OCI-LY1 (cell line): ENCODE results near the gene TNNC1.
A peak's percentile ranks its signal among the peaks of the same experiment; 100 is the strongest.

ENCODE experiments used
- H2AFZ ChIP-seq: fragments of 200-600 bp; sonication (generic), shearing (Covaris generic); 2 replicates; pipeline ENCODE4 v1.6.0; 2014; ENCODE audit warnings: antibody characterized with exemption, mild to moderate bottlenecking, low read length
- H3F3A ChIP-seq: fragments of 200-600 bp; sonication (generic), shearing (Covaris generic); 2 replicates; pipeline ENCODE4 v1.6.0; 2014; ENCODE audit warnings: mild to moderate bottlenecking, antibody characterized with exemption, low read length, moderate library complexity; ENCODE audit not compliant: insufficient read depth
- H3K27ac ChIP-seq: fragments of 200-600 bp; sonication (generic); 2 replicates; pipeline ENCODE4 v1.5.1; 2014; ENCODE audit warnings: low read length, mixed run types, mild to moderate bottlenecking, low read depth; ENCODE audit not compliant: poor library complexity, severe bottlenecking
- H3K27me3 ChIP-seq: fragments of 200-600 bp; sonication (generic); 2 replicates; pipeline ENCODE4 v1.6.0; 2014; ENCODE audit warnings: antibody characterized with exemption, mild to moderate bottlenecking, low read length, moderate library complexity; ENCODE audit not compliant: insufficient read depth
- H3K36me3 ChIP-seq: fragments of 200-600 bp; sonication (generic); 2 replicates; pipeline ENCODE4 v1.6.1; 2014; ENCODE audit warnings: mild to moderate bottlenecking, antibody characterized with exemption, low read length, moderate library complexity, mixed read lengths; ENCODE audit not compliant: insufficient read depth
- H3K4me1 ChIP-seq: fragments of 200-600 bp; sonication (generic); 2 replicates; pipeline ENCODE4 v1.5.1; 2014; ENCODE audit warnings: mild to moderate bottlenecking, low read length, moderate library complexity; ENCODE audit not compliant: insufficient read depth, severe bottlenecking
- H3K4me2 ChIP-seq: fragments of 200-600 bp; sonication (generic), shearing (Covaris generic); 2 replicates; pipeline ENCODE4 v1.6.1; 2014; ENCODE audit warnings: low read length
- H3K4me3 ChIP-seq: fragments of 200-600 bp; sonication (generic); 2 replicates; pipeline ENCODE4 v1.5.1; 2014; ENCODE audit warnings: low read length, low read depth, mild to moderate bottlenecking, mixed read lengths; ENCODE audit not compliant: poor library complexity, severe bottlenecking
- H3K79me2 ChIP-seq: fragments of 200-600 bp; shearing (Covaris generic); 2 replicates; pipeline ENCODE4 v1.6.1; 2016; ENCODE audit warnings: mixed run types, low read length, mixed read lengths; ENCODE audit not compliant: insufficient read depth
- H3K9ac ChIP-seq: fragments of 200-600 bp; sonication (generic), shearing (Covaris generic); 2 replicates; pipeline ENCODE4 v1.6.1; 2014; ENCODE audit warnings: mild to moderate bottlenecking, low read length, mixed read lengths
- H3K9me2 ChIP-seq: fragments of 200-600 bp; sonication (generic), shearing (Covaris generic); 2 replicates; pipeline ENCODE4 v1.6.1; 2014; ENCODE audit warnings: low read depth, mild to moderate bottlenecking, low read length, mixed read lengths
- H3K9me3 ChIP-seq: fragments of 200-600 bp; shearing (Covaris generic); 2 replicates; pipeline ENCODE4 v1.6.1; 2014; ENCODE audit warnings: low read length, mixed read lengths
- H4K20me1 ChIP-seq: fragments of 200-600 bp; sonication (generic), shearing (Covaris generic); 2 replicates; pipeline ENCODE4 v1.6.0; 2016; ENCODE audit warnings: mild to moderate bottlenecking, low read length; ENCODE audit not compliant: insufficient read depth
- EZH2 ChIP-seq: fragments of 200-600 bp; sonication (generic), shearing (Covaris generic); IDR thresholded peaks from 2 replicates; pipeline ENCODE4 v1.8.0; 2017; ENCODE audit warnings: borderline replicate concordance, mixed run types, mild to moderate bottlenecking, antibody characterized with exemption, low read length, moderate library complexity, mixed read lengths
- TF ChIP-seq, protein P1 (sequence below): fragments of 200-600 bp; sonication (generic), shearing (Covaris generic); IDR thresholded peaks from 2 replicates; pipeline ENCODE4 v1.5.1; 2017; ENCODE audit warnings: mild to moderate bottlenecking, antibody characterized with exemption, low read length, moderate library complexity, mixed read lengths

The TNNC1 gene

DNA sequence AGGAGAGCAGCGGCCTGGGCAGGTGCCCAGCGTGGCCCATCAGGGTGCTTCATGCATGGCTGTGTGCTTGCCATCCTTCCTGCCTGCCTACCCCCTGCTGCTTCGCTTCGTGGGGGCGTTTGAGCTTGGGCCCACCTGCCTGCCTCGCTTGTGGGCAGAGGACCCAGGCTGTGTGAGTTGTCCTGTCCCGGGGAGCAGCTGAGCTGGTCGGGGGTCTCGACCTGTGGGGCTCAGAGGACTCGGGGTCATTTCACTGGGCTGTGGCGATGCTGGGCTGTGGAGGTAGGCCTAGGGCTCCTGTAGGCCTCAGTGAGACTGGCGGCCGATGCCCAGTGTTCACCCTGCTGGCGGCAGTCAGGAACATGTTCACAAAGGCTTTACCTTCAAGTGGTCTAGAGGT, 29.2 kb upstream of the TNNC1 start:
- Histone ChIP-seq H3K9me3 (no peaks in the 10 kb centered on the region), H3K9me2 (no peaks in the 10 kb centered on the region), H3K27me3 (no peaks in the 10 kb centered on the region), H3K4me2 (no peak overlapping the region), H3K36me3 (peaks cover 68% of the 10 kb centered on the region; the same call in 1 of the 2 replicates), H4K20me1 (no peaks in the 10 kb centered on the region), H3K27ac (no peak overlapping the region), H3K9ac (no peak overlapping the region), H3K79me2 (no peaks in the 10 kb centered on the region), H3F3A (no peaks in the 10 kb centered on the region), H3K4me1 (no peaks in the 10 kb centered on the region), H3K4me3 (no peak overlapping the region), H2AFZ (no peak overlapping the region)
- TF ChIP-seq, protein P1, sequence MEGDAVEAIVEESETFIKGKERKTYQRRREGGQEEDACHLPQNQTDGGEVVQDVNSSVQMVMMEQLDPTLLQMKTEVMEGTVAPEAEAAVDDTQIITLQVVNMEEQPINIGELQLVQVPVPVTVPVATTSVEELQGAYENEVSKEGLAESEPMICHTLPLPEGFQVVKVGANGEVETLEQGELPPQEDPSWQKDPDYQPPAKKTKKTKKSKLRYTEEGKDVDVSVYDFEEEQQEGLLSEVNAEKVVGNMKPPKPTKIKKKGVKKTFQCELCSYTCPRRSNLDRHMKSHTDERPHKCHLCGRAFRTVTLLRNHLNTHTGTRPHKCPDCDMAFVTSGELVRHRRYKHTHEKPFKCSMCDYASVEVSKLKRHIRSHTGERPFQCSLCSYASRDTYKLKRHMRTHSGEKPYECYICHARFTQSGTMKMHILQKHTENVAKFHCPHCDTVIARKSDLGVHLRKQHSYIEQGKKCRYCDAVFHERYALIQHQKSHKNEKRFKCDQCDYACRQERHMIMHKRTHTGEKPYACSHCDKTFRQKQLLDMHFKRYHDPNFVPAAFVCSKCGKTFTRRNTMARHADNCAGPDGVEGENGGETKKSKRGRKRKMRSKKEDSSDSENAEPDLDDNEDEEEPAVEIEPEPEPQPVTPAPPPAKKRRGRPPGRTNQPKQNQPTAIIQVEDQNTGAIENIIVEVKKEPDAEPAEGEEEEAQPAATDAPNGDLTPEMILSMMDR, result no peak
- no peak for TF ChIP-seq EZH2

DNA sequence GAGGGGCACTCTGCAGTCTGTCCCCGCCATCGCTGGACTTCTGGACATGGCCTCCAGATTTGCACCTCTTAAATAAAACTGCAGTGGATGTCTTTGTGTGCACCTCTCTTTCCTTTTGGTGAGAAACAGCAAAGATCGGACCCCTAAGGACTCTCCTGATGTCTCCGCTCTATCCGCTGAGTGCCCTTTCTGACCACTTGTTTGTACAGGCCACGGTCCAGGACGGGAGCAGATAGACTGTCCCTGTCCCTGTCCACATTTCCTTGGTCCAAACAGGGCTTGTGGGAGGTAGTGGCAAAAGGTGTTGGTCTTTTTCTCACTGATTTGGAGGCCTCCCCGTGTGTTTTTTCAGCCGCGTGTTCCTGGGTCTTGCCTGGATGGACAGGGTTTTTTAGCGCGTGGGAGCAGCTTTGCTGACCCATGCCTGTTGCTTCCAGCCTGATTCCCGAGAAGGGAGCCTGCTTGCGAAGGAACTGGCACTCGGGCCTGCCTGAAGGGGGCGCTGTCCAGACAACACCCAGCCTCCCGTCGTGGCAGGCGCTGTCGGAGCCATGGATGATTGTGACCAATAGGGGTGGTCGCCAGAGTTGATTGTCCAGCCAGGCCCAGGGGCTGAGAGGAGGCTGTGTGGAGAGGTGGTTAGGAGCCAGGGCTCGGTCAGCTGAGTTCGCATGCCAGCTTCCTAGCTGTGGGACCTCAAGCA, 28.1 kb upstream of the TNNC1 start:
- no peaks in the 10 kb centered on the region for H3K79me2 ChIP-seq
- H3K27ac ChIP-seq, result no peak overlapping the region
- no peak overlapping the region for H3K9ac ChIP-seq
- no peak overlapping the region for H3K4me3 ChIP-seq
- no peaks in the 10 kb centered on the region for H4K20me1 ChIP-seq
- H3K9me2 ChIP-seq, result no peaks in the 10 kb centered on the region
- no peak overlapping the region for H2AFZ ChIP-seq
- H3F3A ChIP-seq, result no peaks in the 10 kb centered on the region
- H3K4me1 ChIP-seq, result no peaks in the 10 kb centered on the region
- no peak overlapping the region for H3K4me2 ChIP-seq
- H3K27me3 ChIP-seq, result no peaks in the 10 kb centered on the region
- peaks cover 68% of the 10 kb centered on the region for H3K36me3 ChIP-seq
- TF ChIP-seq, protein P1, result peak; percentile 53
- no peak for TF ChIP-seq EZH2
- no peaks in the 10 kb centered on the region for H3K9me3 ChIP-seq

DNA sequence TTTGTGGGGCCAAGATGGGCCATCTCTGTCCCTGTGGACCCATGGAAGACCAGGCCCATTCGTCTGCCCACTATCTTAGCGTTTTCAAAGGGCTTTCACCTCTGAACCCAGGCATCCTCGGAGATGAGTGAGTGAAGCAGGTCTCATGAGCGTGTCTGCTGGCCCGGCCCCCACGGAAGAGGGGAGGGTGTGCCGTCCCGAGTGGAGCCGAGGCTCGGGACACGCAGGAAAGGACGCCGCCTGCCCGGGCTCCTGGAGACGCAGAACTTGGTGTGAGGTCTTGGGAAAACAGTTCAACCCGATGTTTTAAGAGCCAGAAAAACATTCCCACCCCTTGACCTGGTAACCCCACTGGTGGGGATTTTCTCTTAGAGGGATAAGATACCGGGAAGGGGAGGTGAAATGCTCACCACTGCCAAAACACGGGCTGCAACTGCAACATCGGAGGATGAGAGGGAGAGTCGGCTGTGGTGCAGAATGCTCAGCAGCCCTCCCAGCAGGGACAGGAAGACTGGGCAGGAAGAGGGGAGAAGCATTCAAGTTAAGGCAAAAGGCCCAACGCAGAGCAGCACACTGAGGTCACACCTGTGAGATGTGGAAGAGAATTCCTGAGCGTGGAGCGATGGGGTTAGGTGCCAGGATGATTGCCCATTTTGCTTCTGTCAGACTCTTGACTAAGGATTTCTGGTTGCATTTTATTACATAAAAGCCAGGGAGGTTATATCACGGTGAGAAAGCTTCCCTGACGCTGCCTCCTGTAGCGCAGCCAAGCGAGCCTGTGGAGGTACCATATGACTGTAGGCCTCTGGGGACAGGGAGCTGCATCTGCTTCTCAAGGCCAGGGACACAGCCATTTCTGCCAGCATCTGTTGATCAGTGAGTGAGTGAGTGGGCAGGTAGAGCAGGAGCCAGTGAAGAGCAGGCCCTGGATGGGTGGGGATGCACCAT, 27.2 kb upstream of the TNNC1 start:
- Histone ChIP-seq H3K27me3 (no peaks in the 10 kb centered on the region), H3K4me3 (no peak overlapping the region), H4K20me1 (no peaks in the 10 kb centered on the region), H3K4me2 (no peak overlapping the region), H3K36me3 (peaks cover 69% of the 10 kb centered on the region), H2AFZ (no peak overlapping the region), H3F3A (no peaks in the 10 kb centered on the region), H3K9me2 (no peaks in the 10 kb centered on the region), H3K4me1 (no peaks in the 10 kb centered on the region), H3K27ac (no peak overlapping the region), H3K79me2 (no peaks in the 10 kb centered on the region), H3K9me3 (no peaks in the 10 kb centered on the region), H3K9ac (no peak overlapping the region)
- TF ChIP-seq EZH2, result no peak
- TF ChIP-seq, protein P1, result no peak
